Erythroblast (primary cell): ENCODE measurements around the gene ALG14.
A peak's percentile ranks its signal among the peaks of the same experiment; 100 is the strongest.

Experiments
- GATA1 ChIP-seq: IDR thresholded peaks from 2 replicates; pipeline ENCODE4 v1.6.1; 2011; ENCODE audit warnings: low read depth, mild to moderate bottlenecking, control low read depth, low read length, moderate library complexity
- POLR2A ChIP-seq: IDR thresholded peaks from 2 replicates; pipeline ENCODE4 v1.6.1; 2011; ENCODE audit warnings: mild to moderate bottlenecking, low read length

DNA sequence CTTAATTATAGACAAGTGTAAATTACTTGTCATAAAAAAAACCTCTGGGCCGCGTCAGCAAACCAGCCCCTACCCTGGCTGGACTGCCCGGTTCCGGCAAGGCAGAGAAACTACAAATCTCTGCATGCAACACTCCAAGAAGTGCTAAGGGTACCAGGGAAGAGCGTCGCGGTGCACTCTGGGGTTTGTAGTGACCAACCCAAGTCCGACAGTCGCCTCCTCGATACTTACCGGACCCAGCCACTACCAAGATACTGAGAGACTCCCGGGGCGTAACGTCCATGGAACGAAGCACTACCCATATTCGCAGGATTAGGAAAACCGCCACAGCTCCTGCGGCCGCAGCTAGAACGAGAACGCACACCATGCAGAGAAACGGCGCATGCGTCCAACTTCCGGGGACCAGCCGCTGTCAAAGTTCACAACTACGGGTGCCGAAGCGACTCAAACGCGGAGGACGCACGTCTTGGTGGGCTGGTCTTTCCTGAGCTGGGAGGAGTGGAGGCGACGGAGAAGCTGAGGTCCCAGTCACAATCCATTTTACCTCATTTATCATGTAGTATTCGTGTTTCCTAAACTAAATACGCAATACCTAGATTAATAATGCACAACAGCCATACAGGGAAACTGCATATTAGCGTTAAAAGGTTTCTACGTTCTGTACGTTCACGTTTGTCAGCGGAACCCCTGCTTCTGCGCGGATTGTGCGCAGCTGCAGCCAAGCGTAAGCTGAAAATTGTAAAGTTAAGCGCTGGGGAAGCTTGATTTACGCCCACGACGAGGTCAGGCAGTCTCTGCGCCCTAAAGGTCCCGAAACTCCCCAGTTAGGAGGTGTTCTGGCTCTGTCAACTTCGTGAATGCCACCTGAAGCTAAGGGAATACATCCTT, at the start of gene ALG14:
- peak; percentile 95 for TF ChIP-seq POLR2A
- no peak for TF ChIP-seq GATA1
